ENCODE data around the gene FCN1.

The FCN1 gene

DNA sequence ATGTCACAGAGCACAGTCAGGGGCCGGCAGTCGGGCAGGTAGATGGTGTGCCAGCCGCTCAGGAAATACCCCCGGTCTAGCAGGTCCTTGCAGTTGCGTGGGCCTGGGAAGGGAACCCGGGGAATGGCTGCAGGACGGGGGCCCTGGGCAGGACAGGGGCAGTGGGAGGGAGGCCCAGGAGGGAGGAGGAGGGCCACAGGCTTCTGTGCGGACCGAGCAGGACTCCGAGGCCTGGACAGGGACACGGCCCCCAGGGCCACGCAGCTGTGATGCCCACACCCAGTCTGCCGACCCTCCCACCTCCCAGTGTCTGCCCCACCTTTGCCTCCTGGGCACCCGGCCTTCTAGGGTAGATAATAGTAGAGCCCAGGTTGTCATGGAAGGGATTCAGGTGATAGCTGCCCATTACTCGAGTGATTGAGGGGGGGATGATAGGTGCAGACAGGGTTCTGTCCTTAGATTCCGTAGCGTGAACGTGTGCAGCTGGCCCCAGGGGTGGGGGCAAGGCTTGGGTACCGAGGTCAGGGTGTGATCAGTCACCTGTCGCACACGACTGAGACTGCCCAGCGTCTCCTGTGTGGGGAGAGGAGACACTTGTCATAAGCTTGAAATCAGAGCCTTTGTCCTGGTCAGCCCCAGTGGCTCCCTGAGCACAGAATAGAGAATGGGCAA, 4.5 kb downstream of the FCN1 start:
- no peak for DNase-seq

DNA sequence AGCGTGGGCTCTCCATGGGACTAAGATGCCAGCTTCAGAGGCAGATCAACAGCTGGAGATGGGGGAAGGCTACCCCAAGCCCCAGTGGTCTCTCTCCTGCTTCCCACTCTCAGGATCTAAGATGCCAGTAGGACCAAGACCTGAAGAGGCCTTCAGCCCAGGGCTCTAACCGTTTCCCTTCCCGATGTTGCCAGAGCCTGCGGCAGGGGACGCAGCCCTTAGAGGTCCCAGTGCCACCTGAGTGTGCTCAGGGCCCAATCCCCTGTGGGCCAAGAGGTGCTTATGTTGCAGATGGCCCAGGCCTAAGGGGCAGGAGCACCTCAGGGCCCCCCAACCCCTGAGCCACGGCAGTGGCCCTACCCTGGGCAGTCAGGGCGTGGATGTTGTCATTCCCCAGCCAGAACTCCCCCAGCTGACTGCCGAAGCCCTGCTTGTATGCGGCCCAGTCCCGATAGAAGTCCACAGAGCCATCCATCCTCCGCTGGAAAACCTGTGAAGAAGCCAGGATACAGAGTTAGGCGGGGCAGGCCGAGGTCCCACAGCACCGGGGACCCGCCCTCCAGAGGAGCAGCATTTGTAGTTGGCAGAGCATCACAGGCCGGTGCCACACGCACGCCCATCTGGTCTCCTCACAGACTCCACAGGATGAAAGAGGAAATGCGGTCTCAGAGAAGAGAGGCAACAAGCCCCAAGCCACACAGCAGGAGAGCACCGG, 5.4 kb downstream of the FCN1 start:
- DNase-seq: no peak

DNA sequence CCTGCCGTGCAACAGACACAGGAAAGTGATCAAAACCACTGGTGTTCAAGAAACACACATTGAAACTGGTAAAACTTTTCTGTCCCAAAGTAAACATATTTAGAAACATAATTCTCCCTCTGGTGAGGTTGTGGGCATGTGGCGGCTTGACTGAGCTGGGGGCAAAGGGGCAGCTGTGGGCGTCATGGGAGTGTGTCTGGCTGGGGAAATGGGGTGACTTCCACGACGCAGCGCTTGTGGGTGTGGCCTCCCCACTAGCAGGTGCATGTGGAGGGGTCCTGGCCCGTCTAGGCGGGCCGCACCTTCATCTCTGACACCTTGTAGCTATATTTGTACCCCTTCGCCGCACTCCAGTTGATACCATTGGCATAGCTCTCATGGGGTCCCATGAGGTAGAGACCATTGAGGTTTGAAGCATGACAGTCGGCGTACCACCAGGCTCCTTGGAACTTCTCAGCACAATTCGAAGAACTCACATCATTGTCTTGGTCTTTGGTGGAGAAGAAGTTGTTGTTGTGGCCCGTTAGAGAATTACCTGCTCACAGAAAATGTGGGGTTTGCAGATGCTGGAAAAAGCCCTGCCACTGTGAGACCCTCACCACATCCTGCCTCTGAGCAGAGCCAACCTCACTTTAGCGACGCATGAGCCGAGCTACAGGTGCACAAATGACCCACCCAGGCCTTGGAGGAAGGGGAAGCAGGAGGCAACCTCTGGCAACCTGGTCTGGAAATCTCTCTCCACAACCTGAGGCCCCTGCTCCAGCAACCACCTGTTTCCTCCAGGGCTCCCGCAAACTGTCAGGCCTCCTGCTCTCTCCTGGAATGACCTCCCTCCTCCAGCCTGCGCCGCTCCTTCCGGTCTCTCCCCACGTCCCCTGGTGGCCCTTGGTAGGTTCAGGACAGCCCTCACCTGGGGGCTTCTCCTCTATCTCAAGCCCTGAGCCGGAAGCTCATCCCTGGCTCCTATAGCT, 7.9 kb downstream of the FCN1 start:
- DNase-seq: no peak

DNA sequence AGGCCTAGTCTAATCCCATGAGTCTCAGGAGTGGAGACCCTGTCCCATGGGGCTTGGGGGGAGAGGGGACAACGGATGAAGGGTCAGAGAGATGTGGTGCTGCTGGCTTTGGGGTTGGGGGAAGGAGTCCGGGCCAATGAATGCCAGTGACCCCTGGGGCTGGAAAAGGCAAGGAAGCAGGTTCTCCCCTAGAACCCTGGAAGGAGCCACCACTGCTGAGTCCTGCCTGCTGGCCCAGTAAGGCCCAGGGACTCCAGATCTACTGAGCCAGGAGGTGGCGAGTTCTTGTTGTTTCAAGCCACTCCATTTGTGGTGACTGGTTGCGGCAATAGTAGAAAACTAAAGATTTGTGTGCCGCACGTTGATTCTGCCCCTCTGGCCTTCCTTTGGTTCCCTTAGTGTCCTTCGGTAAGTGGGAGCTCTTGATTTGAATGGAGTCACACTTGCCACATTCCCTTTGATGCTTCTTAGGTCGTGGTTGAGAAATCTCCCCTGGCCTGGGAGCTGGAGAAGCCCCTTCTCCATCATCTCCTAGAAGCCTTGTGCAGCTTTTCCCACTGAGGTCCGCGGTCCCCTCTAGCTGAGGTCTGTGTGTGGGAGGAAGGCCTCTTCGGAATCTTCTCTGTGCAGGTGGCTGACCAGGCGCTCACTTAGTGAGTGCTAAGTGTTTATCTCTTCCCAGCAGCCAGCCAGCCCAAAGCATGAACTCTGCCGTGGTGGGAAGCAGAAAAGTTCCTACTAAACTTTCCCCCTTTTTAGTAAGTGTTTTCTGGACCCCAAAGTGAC, 9.0 kb downstream of the FCN1 start:
- DNase-seq: no peak

DNA sequence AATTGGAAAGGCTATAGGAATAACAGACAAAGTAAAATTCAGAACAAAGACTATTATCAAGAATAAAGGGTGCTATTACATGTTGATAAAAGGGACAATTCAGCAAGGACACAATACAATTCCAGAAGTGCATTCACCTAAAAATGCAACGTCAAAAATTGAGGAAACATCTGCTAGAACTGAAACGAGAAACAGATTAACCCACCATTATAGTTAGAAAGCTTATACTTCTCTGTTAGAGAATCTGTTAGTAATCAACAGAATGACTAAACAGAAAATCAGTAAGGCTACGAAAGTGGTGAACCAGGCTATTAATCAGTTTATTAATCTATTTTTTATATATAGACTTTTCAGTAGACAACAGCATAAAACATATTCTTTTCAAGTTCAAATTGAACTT, 14.8 kb downstream of the FCN1 start:
- DNase-seq: no peak

DNA sequence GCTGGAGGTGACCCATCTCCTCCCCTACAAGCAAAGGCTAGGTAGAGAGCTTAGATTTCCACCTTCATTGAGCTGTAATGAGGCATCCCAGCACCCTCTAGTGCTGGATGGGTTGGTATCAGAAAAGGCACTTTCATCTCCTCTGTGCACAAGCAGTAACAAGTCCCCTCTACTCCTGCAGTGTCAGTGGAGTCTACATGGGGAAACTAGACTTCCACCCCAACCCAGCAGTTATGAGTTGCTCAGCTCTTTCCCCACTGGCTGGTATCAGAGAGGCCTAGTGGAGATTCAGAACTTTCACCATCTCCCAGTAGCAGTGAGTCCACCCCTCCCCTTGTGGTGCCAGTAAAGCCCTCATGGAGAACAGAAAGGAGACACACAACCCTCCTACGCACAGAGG, 17.9 kb downstream of the FCN1 start:
- no peak for DNase-seq

DNA sequence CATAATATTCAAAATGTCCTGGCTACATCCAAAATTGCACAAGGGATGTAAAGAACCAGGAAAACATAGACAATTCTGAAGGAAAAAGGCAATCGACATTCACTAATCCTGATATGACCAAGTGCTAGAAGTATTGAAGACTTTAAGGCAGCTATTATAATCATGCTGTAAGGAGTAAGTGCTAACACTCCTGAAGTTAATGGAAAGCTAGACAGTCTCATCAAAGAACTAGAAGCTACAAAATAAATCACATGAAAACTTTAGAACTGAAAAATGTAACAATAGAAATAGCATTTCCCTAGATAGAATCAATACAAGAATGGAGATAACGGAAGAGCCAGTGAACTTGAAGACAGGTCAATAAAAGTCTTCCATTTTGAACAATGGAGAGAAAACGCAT, 18.5 kb downstream of the FCN1 start:
- DNase-seq: no peak

DNA sequence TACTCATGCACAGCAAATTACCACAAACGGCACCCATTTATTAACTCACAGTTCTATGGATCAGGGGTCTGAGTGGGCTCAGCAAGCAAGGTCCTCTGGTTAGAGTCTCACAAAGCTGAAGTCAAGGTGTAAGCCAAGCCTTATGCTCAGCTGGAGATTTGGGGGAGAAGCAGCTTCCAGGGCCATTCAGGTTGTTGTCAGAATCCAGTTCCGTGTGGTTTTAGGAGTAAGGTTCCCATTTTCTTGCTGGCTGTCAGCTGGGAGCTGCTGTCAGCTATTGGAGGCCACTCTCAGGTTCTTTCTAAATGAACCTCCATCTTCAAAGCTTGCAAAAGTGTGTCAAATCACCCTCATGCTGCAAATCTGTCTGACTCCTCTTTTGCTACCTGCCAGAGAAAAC, 19.4 kb downstream of the FCN1 start:
- DNase-seq: no peak

DNA sequence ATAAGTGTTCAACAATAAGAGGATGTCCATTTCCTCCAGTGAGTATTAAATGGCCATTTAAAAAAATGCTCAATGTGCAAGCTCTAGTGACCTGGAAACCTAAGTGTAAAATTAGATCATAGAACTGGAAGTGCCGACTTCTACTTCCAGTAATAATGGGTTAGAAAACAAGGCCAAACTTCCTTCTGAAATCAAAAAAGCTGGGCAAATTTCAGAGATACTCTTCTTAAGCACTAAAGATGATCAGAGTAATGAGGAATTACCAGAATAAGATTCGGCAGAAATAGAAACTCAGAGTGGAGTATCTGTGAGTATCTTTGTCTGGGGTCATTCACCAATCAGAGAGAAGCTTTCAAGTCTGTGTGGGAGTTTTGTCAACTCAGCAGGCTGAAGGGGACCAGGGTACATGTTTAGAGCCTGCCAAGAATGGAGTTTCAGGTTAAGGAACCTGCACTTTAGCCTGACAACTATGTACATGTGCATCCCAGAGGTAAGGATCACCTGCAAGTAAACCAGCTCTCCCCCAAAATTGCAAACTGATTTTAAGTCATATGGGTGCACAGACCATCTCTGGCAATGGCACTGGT, 20.0 kb downstream of the FCN1 start:
- no peak for DNase-seq

DNA sequence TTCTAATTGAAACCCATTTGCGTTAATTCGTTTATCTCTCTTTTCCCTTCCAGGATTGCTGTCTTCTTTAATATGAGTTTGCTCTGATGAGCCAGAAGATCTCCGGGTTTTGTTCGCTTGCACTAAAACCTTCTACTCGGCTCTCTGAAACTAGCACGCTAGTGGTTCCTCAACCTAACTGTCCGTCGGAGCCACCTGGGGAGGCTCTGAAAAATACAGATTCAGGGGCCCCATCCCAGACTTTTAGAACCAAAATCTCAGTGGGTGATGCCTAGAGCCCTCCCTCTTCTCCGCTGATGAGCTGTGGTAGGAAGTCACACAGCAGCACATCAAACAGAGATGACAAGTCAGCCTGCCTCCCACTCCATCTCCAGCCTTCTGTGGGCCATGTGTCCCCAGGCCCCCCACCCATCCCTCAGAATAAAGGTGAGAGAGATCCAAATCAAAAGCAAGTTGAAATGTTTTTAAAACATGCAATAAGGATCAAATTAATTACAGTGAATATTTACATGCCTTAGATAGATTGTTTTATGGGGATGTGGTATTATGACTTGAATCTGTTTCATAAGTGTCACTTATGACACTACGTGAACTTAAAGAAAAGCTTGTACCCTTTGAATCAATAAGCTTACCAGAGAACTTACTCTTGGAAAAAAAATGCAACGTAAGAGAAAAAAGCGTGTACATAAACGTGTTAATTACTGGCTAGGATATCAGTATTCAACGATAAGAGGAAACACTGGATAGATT, 20.7 kb downstream of the FCN1 start:
- no peak for DNase-seq

DNA sequence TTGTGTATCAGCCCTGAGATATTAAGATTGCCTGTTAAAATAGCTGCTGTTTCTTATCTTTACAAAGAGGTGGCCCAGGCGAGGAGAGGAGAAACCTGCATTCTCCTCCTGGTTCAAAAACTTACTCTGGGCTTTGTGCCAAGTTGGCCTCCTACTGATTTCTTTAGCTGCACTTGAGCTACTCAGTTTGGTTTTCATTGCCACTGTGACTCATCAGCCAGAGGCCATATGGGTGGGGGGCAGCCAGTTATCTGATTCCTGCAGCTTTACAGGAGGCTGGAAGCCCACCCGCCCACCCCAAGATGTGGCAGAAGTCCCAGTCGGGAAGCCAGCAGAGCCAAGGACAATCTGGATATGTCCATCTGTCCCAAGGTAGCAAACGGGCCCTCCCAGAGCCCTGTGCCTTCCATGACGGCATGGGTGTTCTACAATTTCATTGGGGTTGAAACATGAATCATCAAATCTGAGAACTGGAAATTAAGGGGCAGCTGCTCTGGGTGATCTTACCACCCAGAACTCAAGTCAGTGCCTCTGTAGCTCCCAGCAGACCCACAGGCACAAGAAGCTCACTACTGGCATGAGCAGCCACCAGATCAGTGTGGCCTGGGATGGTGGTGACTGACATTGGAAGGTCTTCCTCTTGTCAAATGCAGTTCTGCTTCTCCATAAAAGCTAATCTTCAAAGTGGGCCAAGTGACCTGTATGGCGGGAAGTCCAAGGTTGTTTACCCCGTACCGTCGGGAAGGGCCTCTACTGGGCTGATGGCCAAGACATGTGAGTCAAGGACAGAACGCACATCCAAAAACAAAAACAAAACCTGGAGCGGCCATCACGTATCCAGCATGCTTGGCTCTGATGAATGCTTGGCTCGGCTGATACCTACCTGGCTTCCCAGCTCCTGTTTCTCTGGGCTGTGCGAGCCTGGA, 21.5 kb downstream of the FCN1 start:
- DNase-seq: no peak

DNA sequence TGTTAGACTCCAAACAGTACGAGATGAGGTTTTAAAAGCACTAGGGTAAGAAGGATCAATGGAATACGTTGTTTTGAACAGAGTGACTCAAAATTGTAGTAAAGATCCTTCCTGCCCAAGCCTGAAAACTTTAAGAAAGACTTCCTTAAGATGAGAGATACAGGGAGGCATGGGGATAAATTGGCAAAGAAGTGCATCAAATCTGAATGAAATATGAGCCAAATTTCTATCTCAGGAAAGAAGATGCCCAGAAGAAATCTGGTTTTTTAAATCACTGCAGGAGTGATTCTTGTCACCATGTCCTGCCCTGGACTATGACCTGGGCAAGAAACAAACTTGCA, 22.2 kb downstream of the FCN1 start:
- no peak for DNase-seq

DNA sequence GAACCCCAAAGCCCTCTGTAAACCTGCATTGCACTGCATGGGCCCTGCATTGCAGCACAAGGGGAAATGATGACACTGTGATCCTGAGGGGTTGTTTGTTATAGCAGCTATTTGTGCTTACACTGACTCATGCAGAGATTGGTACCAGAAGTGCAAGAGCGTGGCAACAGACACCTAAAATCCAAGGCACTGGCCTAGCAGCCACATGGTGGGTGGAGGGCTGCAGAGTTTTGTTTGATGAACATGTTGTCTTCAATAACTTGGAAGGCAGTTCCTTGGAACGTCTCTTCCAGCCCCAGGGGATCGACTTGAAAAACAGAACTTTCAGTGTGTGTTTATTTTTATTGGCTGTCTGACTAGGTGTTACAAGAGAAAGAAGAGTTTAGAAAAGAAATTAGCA, 22.6 kb downstream of the FCN1 start:
- no peak for DNase-seq

DNA sequence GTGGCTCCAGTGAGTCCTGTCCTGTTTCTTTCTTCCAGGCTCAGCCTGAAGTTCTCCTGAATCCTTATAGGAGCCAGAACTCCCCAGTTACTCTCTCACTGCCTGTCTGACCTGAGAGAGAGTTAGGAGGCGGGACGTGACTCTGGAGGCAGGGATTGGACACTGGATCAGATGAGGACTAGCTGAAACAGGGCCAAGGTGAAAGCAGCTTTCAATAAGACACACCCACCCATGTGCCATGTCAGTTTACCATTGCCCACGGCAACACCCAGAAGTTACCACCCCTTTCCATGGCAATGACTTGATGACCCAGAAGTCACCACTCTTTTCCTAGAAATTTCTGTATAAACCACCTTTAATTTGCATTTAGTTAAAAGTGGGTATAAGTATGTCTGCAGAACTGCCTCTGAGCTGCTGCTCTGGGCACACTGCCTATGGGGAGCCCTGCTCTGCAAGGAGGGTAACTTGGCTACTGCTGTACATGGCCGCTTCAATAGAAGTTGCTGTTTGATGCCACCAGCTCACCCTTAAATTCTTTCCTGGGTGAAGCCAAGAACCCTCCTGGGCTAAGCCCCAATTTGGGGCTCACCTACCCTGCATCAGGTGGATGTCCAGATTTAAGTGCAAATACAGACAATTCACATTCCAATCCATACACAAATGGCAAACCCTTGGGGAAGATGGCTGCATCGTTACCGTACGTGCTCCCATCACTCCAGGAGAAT, 23.4 kb downstream of the FCN1 start:
- DNase-seq: no peak

DNA sequence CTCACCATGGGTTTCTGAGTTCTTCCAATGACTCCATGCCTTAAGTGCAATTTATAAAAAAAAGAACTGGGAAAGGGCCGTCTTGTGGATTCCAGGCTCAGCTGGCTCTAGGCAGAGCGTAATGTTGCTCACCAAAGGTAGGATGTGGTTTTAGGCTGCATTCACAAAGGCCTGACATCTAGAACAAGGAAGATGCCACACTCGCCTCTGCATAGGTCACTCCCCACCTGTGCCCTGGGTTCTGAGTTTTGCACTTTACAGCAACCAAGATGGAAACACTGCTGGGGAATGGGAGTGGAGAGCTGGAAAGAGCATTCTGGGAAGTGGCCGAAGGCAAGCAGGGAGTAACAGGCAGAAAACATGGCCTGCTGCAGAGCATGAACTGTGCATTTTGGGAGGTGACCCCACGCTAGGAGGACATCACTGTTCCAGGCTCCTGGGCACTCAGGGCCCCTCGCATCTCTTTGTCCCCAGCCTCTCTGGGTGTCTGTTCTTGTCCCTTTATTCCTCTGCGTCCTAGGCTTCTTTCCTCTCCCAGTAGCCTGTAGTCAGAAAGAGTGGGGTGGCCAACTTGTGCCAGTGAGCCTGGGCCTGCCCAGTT, 24.8 kb downstream of the FCN1 start:
- no peak for DNase-seq

DNA sequence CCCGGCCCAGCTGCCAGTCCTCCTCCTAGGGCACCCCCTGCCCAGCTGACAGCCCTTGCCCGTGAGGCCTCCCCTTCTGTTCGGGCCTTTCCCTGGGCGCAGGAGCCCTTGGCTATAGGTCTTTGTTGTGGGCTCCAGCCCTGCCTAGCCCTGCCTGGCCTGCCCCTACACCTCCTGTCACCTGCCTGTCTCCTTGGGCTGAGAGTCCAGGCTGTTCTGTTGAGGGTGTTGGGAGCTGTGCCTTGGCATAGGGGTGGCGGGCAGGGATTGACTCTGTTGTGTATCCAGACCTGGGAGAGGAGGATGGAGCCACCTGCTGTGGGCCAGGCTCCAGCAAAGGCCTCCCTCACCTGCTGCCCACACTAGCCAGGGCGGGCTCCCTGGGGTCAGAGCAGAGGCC, 25.5 kb downstream of the FCN1 start:
- no peak for DNase-seq

DNA sequence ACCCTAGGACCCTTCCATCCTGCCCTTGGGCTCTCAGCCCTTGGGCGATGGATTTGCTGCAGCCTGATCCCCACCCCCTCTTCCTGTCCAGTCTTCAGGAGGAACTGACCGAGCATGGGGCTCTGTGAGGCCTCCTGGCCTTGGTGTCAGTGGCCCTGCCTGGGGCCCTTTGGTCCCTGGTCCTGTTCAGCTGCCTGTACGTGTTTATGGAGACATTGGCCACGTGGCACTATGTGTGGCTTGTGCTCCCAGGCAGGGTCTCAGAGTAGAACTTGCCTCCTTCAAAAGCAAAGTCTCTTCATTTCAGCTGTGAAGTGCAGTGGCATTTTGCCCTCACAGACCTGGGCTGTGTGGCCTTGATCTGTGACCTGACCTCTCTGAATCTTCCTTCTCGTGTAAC, 26.0 kb downstream of the FCN1 start:
- no peak for DNase-seq

DNA sequence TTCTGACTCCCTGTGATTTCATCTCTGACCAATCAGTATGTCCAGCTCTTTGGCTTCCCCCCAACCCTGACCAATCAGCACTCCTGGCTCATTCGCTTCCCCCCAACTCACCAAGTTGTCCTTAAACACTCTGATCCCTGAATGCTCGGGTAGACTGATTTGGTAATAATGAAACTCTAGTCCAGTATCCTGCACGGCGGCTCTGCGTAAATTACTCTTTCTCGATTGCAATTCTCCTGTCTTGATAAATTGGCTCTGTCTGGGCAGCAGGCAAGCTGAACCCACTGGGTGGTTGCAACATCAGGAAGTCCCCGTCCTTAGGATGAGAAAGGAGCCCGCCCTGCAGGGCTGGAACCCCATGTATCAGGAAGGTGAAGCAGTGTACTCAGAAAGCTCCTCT, 26.7 kb downstream of the FCN1 start:
- DNase-seq: no peak

DNA sequence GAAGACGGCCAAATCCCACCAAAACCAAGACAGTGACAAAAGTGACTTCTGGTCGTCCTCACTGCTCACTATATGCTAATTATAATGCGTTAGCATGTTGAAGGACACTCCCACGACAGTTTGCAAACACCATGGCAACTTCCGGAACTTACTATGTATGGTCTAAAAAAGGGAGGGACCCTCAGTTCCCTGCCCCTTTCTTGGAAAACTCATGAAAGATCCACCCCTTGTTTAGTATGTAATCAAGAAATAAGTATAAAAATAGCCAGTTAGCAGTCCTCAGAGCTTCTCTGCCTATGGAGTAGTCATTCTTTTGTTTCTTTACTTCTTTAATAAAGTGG, 27.6 kb downstream of the FCN1 start:
- DNase-seq: no peak

Data from activated CD4-positive, alpha-beta T cell treated with anti-CD3 and anti-CD28 coated beads, Interleukin-2, amount 50 U/mL, for 16 hours (primary cell).